DOHH2 (cell line): Measurements from ENCODE around the gene RABL3.
"Not testable (repeated sequence)": the region's sequence is repeated elsewhere in the genome, so short reads cannot be mapped to it uniquely, and the experiment has no call there.

ENCODE experiments used
- H3F3A ChIP-seq: fragments of 200-600 bp; sonication (generic), shearing (Covaris generic); 2 replicates; pipeline ENCODE4 v1.6.0; 2016; ENCODE audit warnings: antibody characterized with exemption, mild to moderate bottlenecking; ENCODE audit not compliant: control insufficient read depth, insufficient read depth
- H3K27ac ChIP-seq: fragments of 200-600 bp; sonication (generic); 2 replicates; pipeline ENCODE4 v1.5.1; 2014; ENCODE audit warnings: low read depth, mild to moderate bottlenecking, low read length, moderate library complexity
- H3K27me3 ChIP-seq: fragments of 200-600 bp; sonication (generic); 2 replicates; pipeline ENCODE4 v1.6.1; 2014; ENCODE audit warnings: mild to moderate bottlenecking, low read length, mixed read lengths; ENCODE audit not compliant: control insufficient read depth
- H3K36me3 ChIP-seq: fragments of 200-600 bp; sonication (generic); 2 replicates; pipeline ENCODE4 v1.6.1; 2014; ENCODE audit warnings: mild to moderate bottlenecking, low read length, moderate library complexity, mixed read lengths; ENCODE audit not compliant: control insufficient read depth
- H3K4me1 ChIP-seq: fragments of 200-600 bp; sonication (generic); 2 replicates; pipeline ENCODE4 v1.6.1; 2014; ENCODE audit warnings: mild to moderate bottlenecking, low read length, mixed read lengths; ENCODE audit not compliant: control insufficient read depth
- H3K4me2 ChIP-seq: fragments of 200-600 bp; sonication (generic); 2 replicates; pipeline ENCODE4 v1.6.0; 2014; ENCODE audit warnings: mild to moderate bottlenecking, low read length, moderate library complexity
- H3K4me3 ChIP-seq: fragments of 200-600 bp; sonication (generic); 2 replicates; pipeline ENCODE4 v1.5.1; 2014; ENCODE audit warnings: mild to moderate bottlenecking, low read length, mixed read lengths
- H3K79me2 ChIP-seq: fragments of 200-600 bp; sonication (generic); 2 replicates; pipeline ENCODE4 v1.6.1; 2014; ENCODE audit warnings: mild to moderate bottlenecking, low read length, mixed read lengths; ENCODE audit not compliant: control insufficient read depth
- H3K9me2 ChIP-seq: fragments of 200-600 bp; sonication (generic); replicated peaks from 2 replicates; pipeline ENCODE4 v1.6.1; 2014; ENCODE audit warnings: mild to moderate bottlenecking, low read length, mixed read lengths; ENCODE audit not compliant: control insufficient read depth
- H3K9me3 ChIP-seq: fragments of 200-600 bp; sonication (generic); 2 replicates; pipeline ENCODE4 v1.6.1; 2014; ENCODE audit warnings: antibody characterized with exemption, low read length, mixed read lengths; ENCODE audit not compliant: control insufficient read depth, insufficient read depth
- H4K20me1 ChIP-seq: fragments of 200-600 bp; sonication (generic); 2 replicates; pipeline ENCODE4 v1.6.0; 2014; ENCODE audit warnings: low read depth, mild to moderate bottlenecking, antibody characterized with exemption, low read length, moderate library complexity; ENCODE audit not compliant: control insufficient read depth, insufficient read depth
- CTCF ChIP-seq: fragments of 200-600 bp; sonication (generic); IDR thresholded peaks from one replicate; pipeline ENCODE4 v1.5.1; 2014; ENCODE audit warnings: antibody characterized with exemption, mild to moderate bottlenecking, low read depth, low read length; ENCODE audit not compliant: poor library complexity, severe bottlenecking
- EZH2phosphoT487 ChIP-seq: fragments of 200-600 bp; sonication (generic); IDR thresholded peaks from 2 replicates; pipeline ENCODE4 v1.6.1; 2017; ENCODE audit warnings: borderline replicate concordance, mild to moderate bottlenecking, antibody characterized with exemption, low read length, moderate library complexity, mixed read lengths

The RABL3 gene

DNA sequence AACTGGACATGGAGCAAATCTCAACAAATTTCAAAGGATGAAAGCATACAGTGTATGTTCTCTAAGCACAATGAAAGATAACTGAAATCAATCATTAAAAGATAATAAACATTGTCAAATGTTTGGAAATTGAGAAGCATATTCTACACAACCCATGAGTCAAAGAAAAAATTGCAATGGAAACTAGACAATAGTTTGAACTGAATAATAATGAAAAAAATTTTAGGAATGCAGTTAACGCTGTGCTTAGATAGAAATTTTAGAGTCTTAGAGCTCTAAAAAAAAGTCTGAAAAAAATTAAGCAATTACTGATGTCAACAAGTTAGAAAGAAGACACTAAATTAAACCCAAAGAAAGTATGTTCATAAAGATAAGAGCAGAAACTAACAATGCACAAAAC lies 15.5 kb downstream of the RABL3 start:
- Histone ChIP-seq H3K9me2 (no peaks in the 10 kb centered on the region), H3K36me3 (peaks cover 12% of the 10 kb centered on the region), H3K79me2 (no peaks in the 10 kb centered on the region), H3K27me3 (no peaks in the 10 kb centered on the region), H3K27ac (no peak overlapping the region), H3K9me3 (no peaks in the 10 kb centered on the region), H3K4me1 (no peaks in the 10 kb centered on the region), H3K4me2 (no peak overlapping the region), H4K20me1 (no peaks in the 10 kb centered on the region), H3K4me3 (no peak overlapping the region), H3F3A (0 out of 2 replicates have a peak, but pooled peaks cover 2% of the 10 kb centered on the region)
- TF ChIP-seq EZH2phosphoT487 = no peak
- TF ChIP-seq CTCF = no peak

DNA sequence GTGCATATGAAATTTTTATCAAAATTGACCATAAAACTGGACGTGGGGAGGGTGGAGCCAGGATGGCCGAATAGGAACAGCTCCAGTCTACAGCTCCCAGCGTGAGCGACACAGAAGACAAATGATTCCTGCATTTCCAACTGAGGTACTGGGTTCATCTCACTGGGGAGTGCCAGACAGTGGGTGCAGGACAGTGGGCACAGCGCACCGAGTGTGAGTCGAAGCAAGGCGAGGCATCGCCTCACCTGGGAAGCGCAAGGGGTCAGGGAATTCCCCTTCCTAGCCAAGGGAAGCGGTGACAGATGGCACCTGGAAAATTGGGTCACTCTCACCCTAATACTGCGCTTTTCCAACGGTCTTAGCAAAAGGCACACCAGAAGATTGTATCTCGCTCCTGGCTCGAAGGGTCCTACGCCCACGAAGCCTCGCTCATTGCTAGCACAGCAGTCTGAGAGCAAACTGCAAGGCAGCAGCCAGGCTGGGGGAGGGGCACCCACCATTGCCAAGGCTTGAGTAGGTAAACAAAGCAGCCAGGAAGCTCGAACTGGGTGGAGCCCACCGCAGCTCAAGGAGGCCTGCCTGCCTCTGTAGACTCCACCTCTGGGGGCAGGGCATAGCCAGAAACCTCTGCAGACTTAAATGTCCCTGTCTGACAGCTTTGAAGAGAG lies 23.0 kb downstream of the RABL3 start:
- H3K9me2 ChIP-seq, H3K36me3 ChIP-seq, H3K4me3 ChIP-seq, H3K4me2 ChIP-seq, H3F3A ChIP-seq, H3K4me1 ChIP-seq, H3K9me3 ChIP-seq, H3K27me3 ChIP-seq, H3K27ac ChIP-seq, H4K20me1 ChIP-seq: not testable (repeated sequence)
- peaks cover 17% of the 10 kb centered on the region for H3K79me2 ChIP-seq

DNA sequence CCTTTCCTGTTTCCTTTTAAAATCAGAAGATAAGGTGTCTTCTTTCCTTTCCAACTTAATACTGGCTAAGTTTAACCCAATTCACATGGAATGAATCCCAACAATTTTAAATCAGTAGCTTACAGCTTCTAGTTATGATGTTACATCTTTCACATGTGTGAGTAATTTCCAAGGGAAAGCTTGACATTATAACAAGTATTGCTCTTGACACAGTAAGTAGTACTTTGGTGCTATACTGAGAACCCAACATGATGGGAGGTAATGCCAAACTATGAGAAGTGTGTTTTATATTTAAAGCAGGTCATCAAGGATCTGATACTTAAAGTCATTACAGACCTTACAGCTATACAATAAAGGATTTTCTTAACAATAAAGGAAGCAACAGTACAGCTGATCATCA lies 29.1 kb downstream of the RABL3 start:
- no peak overlapping the region for H3K4me2 ChIP-seq
- H3K4me1 ChIP-seq = peaks cover 10% of the 10 kb centered on the region
- no peaks in the 10 kb centered on the region for H3K9me2 ChIP-seq
- H4K20me1 ChIP-seq = no peaks in the 10 kb centered on the region
- TF ChIP-seq CTCF (no peak), EZH2phosphoT487 (no peak)
- H3K27ac ChIP-seq = no peak overlapping the region
- peaks cover 3% of the 10 kb centered on the region for H3K36me3 ChIP-seq
- H3K9me3 ChIP-seq = no peaks in the 10 kb centered on the region
- no peaks in the 10 kb centered on the region for H3F3A ChIP-seq
- H3K4me3 ChIP-seq = no peak overlapping the region
- no peaks in the 10 kb centered on the region for H3K27me3 ChIP-seq
- H3K79me2 ChIP-seq = peaks cover 6% of the 10 kb centered on the region

DNA sequence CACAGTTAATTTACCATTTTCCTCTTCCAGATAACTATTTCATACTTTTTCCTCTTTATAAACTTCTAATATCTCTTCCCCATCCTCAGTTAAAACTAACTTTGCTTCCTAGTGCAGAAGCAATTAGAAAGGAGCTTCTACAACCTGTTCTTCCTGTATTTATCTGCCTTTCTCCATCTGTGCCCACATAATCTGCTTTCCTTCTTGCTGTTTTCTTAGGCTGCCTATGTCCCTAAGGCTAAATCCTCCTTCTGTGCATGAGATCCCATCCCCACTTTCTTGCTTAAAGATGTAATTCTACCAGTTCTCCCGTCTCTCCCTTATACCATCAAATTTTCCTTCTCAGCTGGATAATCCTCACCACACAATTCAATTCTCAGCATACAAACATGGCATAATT lies 31.9 kb downstream of the RABL3 start:
- no peaks in the 10 kb centered on the region for H3K9me2 ChIP-seq
- TF ChIP-seq CTCF (no peak), EZH2phosphoT487 (no peak)
- no peak overlapping the region for H3K4me3 ChIP-seq
- no peaks in the 10 kb centered on the region for H3K79me2 ChIP-seq
- no peak overlapping the region for H3K4me2 ChIP-seq
- no peaks in the 10 kb centered on the region for H3F3A ChIP-seq
- H3K4me1 ChIP-seq = peaks cover 15% of the 10 kb centered on the region
- H3K36me3 ChIP-seq = peaks cover 6% of the 10 kb centered on the region
- H4K20me1 ChIP-seq = no peaks in the 10 kb centered on the region
- no peaks in the 10 kb centered on the region for H3K9me3 ChIP-seq
- H3K27ac ChIP-seq = no peak overlapping the region
- H3K27me3 ChIP-seq = no peaks in the 10 kb centered on the region
